NCI-H526 treated with DMSO at 0.1 percent for 48 hours (cell line): Measurements from ENCODE around the gene ZRANB3.
"Not testable (repeated sequence)": the region's sequence is repeated elsewhere in the genome, so short reads cannot be mapped to it uniquely, and the experiment has no call there.

Source experiments
- DNase-seq: peaks from one replicate; lab custom pipeline; 2025; lab: John Stamatoyannopoulos, UW

The ZRANB3 gene

GRCh38 chr2:135124924-135125886, 405.8 kb downstream of the ZRANB3 start:
- DNase-seq = no peak

GRCh38 chr2:135121658-135122039, 409.4 kb downstream of the ZRANB3 start:
- not testable (repeated sequence) for DNase-seq

- no peak for DNase-seq
These were observed 409.9 kb downstream of the ZRANB3 start for GRCh38 chr2:135121016-135121657.

GRCh38 chr2:135119582-135119981, 411.4 kb downstream of the ZRANB3 start:
- no peak for DNase-seq

- no peak for DNase-seq
These were observed 417.7 kb downstream of the ZRANB3 start for GRCh38 chr2:135113322-135113721.

- not testable (repeated sequence) for DNase-seq
These were observed 425.3 kb downstream of the ZRANB3 start for GRCh38 chr2:135105513-135106316.

GRCh38 chr2:135103843-135104242, 427.2 kb downstream of the ZRANB3 start:
- DNase-seq = no peak

- DNase-seq = no peak
These were observed 431.1 kb downstream of the ZRANB3 start for GRCh38 chr2:135099802-135100483.

GRCh38 chr2:135097532-135098231, 433.3 kb downstream of the ZRANB3 start:
- no peak for DNase-seq

GRCh38 chr2:135096665-135097446, 434.2 kb downstream of the ZRANB3 start:
- no peak for DNase-seq

- no peak for DNase-seq
These were observed 435.4 kb downstream of the ZRANB3 start for GRCh38 chr2:135095591-135095990.

- DNase-seq = no peak
These were observed 436.5 kb downstream of the ZRANB3 start for GRCh38 chr2:135094508-135094907.

- DNase-seq = no peak
These were observed 437.2 kb downstream of the ZRANB3 start for GRCh38 chr2:135093670-135094330.

- no peak for DNase-seq
These were observed 437.8 kb downstream of the ZRANB3 start for GRCh38 chr2:135093193-135093592.

- no peak for DNase-seq
These were observed 439.3 kb downstream of the ZRANB3 start for GRCh38 chr2:135091681-135092080.

- DNase-seq = not testable (repeated sequence)
These were observed 441.4 kb downstream of the ZRANB3 start for GRCh38 chr2:135089597-135089996.
